ENCODE data around the gene RABGGTA.

- TF ChIP-seq CTCF (IDR thresholded peaks at IDR 0.05; ENCODE audit: low read length) (no peak), EZH2 (optimal IDR thresholded peaks at IDR 0.05; ENCODE audit: low read depth, low read length) (no peak)
These were observed 44.6 kb upstream of the RABGGTA start for GRCh38 chr14:24315807-24316596.
